Epithelial cell of proximal tubule (primary cell): Measurements from ENCODE around the gene CDHR3. TPM values are rescaled to one million over a fixed set of nuclear protein-coding genes. Genes with fewer than 3 reads are reported as not detected.

Experiments
- DNase-seq: peaks from one replicate; pipeline ENCODE4 v3.0.0-alpha.2; 2011; ENCODE audit warnings: low read depth
- H3K4me3 ChIP-seq: 2 replicates; pipeline ENCODE4 v1.5.1; 2011; ENCODE audit warnings: low read depth, mild to moderate bottlenecking, low read length
- total RNA-seq: library from RNA; depleted of rRNA; stranded (reverse); fragments of >200 nt; gene quantifications from 2 replicates; pipeline ENCODE4 v1.2.3, GENCODE V29; 2015
- TF ChIP-seq, protein P1 (sequence below): conservative IDR thresholded peaks from 2 replicates; pipeline ENCODE4 v1.5.1; 2012; ENCODE audit warnings: low read depth, mild to moderate bottlenecking, low read length

The CDHR3 gene
- total RNA-seq, 1 donor from 2014 or later, result 0.17 TPM

DNA sequence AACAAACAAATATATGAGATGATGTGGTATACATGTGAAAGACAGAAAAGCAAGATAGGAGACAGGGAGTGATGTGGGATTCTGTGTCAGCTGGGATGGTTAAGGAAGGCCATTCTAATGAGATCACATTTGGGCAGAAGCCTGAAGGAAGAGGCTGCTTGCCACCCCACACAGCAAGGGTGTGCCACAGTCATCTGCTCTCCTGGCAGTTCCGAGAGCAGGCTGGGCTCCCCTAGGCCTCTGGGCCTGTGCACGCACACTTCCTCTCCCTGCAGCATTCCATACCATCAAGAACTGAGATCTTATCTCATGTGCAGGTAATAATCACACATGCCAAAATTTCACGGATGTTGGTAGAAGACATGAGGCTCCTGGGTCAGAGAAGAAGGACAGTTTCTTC is 105.9 kb downstream of the CDHR3 start:
- no peak for DNase-seq

GRCh38 chr7:106069471-106070200 is 106.6 kb downstream of the CDHR3 start:
- TF ChIP-seq, protein P1, sequence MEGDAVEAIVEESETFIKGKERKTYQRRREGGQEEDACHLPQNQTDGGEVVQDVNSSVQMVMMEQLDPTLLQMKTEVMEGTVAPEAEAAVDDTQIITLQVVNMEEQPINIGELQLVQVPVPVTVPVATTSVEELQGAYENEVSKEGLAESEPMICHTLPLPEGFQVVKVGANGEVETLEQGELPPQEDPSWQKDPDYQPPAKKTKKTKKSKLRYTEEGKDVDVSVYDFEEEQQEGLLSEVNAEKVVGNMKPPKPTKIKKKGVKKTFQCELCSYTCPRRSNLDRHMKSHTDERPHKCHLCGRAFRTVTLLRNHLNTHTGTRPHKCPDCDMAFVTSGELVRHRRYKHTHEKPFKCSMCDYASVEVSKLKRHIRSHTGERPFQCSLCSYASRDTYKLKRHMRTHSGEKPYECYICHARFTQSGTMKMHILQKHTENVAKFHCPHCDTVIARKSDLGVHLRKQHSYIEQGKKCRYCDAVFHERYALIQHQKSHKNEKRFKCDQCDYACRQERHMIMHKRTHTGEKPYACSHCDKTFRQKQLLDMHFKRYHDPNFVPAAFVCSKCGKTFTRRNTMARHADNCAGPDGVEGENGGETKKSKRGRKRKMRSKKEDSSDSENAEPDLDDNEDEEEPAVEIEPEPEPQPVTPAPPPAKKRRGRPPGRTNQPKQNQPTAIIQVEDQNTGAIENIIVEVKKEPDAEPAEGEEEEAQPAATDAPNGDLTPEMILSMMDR, result no peak
- no peak overlapping the region for H3K4me3 ChIP-seq
- no peak for DNase-seq

More for the DNA sequence above, 105.9 kb downstream of the CDHR3 start:
- H3K4me3 ChIP-seq, result no peak overlapping the region
- TF ChIP-seq, protein P1, result no peak

- TF ChIP-seq, protein P1, result no peak
- H3K4me3 ChIP-seq, result no peak overlapping the region
- no peak for DNase-seq
Measured at GRCh38 chr7:106070201-106070551, 107.1 kb downstream of the CDHR3 start.

DNA sequence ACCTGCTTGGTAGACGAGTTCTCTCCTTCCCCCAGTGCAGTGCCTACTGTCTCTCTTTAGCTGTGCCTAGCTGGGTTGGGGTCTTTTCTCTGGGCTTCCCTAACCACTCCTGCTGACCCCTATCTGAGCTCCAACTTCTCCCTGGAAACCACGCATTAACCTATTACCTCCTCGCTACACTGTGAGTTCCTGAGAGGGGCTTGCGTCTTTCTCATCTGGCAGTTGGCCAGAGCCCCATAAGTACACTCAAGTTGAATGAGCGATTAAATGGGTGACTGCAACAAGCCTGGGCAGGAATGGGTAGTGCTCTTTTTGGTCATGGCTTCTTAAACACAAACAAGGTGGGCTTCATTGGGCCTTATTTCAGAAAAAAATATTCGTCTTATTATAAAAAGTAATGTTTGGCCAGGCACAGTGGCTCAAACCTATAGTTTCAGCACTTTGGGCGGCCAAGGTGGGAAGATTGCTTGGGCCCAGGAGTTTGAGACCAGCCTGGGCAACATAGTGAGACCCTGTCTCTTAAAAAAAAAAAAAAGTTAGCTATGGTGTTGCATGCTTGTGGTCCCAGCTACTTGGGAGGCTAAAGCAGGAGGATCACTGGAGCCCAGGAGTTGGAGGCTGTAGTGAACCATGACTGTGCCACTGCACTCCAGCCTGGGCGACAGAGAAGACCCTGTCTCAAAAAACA is 107.6 kb downstream of the CDHR3 start:
- TF ChIP-seq, protein P1, result no peak
- no peak for DNase-seq
- H3K4me3 ChIP-seq, result no peak overlapping the region

DNA sequence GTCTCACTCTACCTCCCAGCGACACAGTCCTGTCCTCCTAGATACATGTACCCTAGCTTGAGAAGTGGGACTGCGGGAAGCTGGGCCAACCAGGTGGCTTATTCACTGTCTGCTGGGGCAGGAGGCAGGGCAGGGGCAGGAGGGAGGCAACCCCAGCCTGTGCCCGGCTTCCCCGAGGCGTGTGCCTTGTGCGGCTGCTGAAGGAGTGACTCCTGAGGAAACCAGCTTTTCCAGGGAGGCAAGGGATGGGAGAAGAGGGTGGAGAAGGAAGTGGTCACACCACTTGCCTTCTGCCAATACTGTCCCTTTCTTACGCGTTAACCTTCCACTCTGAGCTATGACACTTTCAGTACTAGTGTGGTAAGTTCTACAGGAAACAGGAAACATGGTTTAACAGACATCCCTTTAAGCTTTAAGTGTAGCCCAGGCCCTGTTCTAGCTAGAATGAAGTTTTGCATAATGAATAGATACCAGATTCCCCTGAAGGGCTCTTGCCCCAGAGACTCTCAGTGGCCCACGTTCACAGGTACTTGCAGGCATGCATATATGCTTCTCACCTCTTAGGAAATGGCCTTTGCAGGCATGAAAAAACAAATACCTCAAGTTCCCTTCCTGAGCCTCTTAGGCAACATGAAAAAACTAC is 108.4 kb downstream of the CDHR3 start:
- TF ChIP-seq, protein P1, result no peak
- no peak for DNase-seq
- no peak overlapping the region for H3K4me3 ChIP-seq

- TF ChIP-seq, protein P1, result no peak
- DNase-seq, result no peak
- H3K4me3 ChIP-seq, result no peak overlapping the region
Measured at GRCh38 chr7:106071999-106072714, 109.1 kb downstream of the CDHR3 start.
